ENCODE results near the gene SVIL.
"Not testable (repeated sequence)": the region's sequence is repeated elsewhere in the genome, so short reads cannot be mapped to it uniquely, and the experiment has no call there.

Gene SVIL

GRCh38 chr10:29535778-29536453, 98.9 kb downstream of the SVIL start:
- DNase-seq = no peak

- no peak for DNase-seq
Measured at GRCh38 chr10:29535012-29535777, 99.6 kb downstream of the SVIL start.

GRCh38 chr10:29534590-29534989, 100.2 kb downstream of the SVIL start:
- DNase-seq = no peak

GRCh38 chr10:29533696-29534285, 101.0 kb downstream of the SVIL start:
- DNase-seq = no peak

- DNase-seq = no peak
Measured at GRCh38 chr10:29533046-29533445, 101.7 kb downstream of the SVIL start.

- no peak for DNase-seq
Measured at GRCh38 chr10:29532256-29532878, 102.4 kb downstream of the SVIL start.

- DNase-seq = no peak
Measured at GRCh38 chr10:29530112-29530976, 104.4 kb downstream of the SVIL start.

GRCh38 chr10:29529146-29529545, 105.6 kb downstream of the SVIL start:
- DNase-seq = no peak

- no peak for DNase-seq
Measured at GRCh38 chr10:29525762-29526161, 109.0 kb downstream of the SVIL start.

- no peak for DNase-seq
Measured at GRCh38 chr10:29524720-29525119, 110.1 kb downstream of the SVIL start.

GRCh38 chr10:29524294-29524693, 110.5 kb downstream of the SVIL start:
- no peak for DNase-seq

- no peak for DNase-seq
Measured at GRCh38 chr10:29522918-29523317, 111.9 kb downstream of the SVIL start.

- DNase-seq = no peak
Measured at GRCh38 chr10:29522061-29522855, 112.5 kb downstream of the SVIL start.

GRCh38 chr10:29519659-29520058, 115.1 kb downstream of the SVIL start:
- no peak for DNase-seq

- no peak for DNase-seq
Measured at GRCh38 chr10:29517352-29517923, 117.3 kb downstream of the SVIL start.

GRCh38 chr10:29516309-29516932, 118.3 kb downstream of the SVIL start:
- DNase-seq = not testable (repeated sequence)

GRCh38 chr10:29515879-29516278, 118.9 kb downstream of the SVIL start:
- DNase-seq = not testable (repeated sequence)

- not testable (repeated sequence) for DNase-seq
Measured at GRCh38 chr10:29515104-29515503, 119.7 kb downstream of the SVIL start.

- DNase-seq = no peak
Measured at GRCh38 chr10:29514306-29514705, 120.5 kb downstream of the SVIL start.

GRCh38 chr10:29512425-29512974, 122.3 kb downstream of the SVIL start:
- no peak for DNase-seq

- not testable (repeated sequence) for DNase-seq
Measured at GRCh38 chr10:29511806-29512205, 123.0 kb downstream of the SVIL start.

Measured in activated naive CD4-positive, alpha-beta T cell treated with anti-CD3 and anti-CD28 coated beads, Interleukin-2, amount 50 U/mL, for 16 hours (primary cell).